SU-DHL-6 (cell line): ENCODE measurements around the gene HHAT.

Experiments
- H2AFZ ChIP-seq: fragments of 200-600 bp; sonication (generic); 2 replicates; pipeline ENCODE4 v1.6.1; 2014; ENCODE audit warnings: low read depth, mild to moderate bottlenecking, moderate library complexity, mixed read lengths, antibody characterized with exemption, low read length; ENCODE audit not compliant: severe bottlenecking
- H3F3A ChIP-seq: fragments of 200-600 bp; shearing (Covaris generic); 2 replicates; pipeline ENCODE4 v1.6.0; 2016; ENCODE audit warnings: antibody characterized with exemption, mild to moderate bottlenecking; ENCODE audit not compliant: insufficient read depth
- H3K27ac ChIP-seq: fragments of 200-600 bp; sonication (generic); 2 replicates; pipeline ENCODE4 v1.5.1; 2016; ENCODE audit warnings: low read depth, mild to moderate bottlenecking, low read length, moderate library complexity, mixed read lengths
- H3K27me3 ChIP-seq: fragments of 200-600 bp; sonication (generic), shearing (Covaris generic); 2 replicates; pipeline ENCODE4 v1.6.0; 2014; ENCODE audit warnings: mild to moderate bottlenecking, low read length
- H3K36me3 ChIP-seq: fragments of 200-600 bp; sonication (generic); 2 replicates; pipeline ENCODE4 v1.6.1; 2014; ENCODE audit warnings: mild to moderate bottlenecking, low read length, mixed read lengths
- H3K4me2 ChIP-seq: fragments of 300-600, 200-600 bp; shearing (Covaris generic), sonication (generic); 2 replicates; pipeline ENCODE4 v1.6.0; 2014; ENCODE audit warnings: low read length, low read depth, mild to moderate bottlenecking; ENCODE audit not compliant: poor library complexity, severe bottlenecking
- H3K4me3 ChIP-seq: fragments of 200-600 bp; sonication (generic); 2 replicates; pipeline ENCODE4 v1.5.1; 2014; ENCODE audit warnings: antibody characterized with exemption, low read length, mild to moderate bottlenecking, mixed read lengths; ENCODE audit not compliant: insufficient read depth, poor library complexity, severe bottlenecking
- H3K79me2 ChIP-seq: fragments of 200-600 bp; sonication (generic); 2 replicates; pipeline ENCODE4 v1.6.1; 2014; ENCODE audit warnings: mild to moderate bottlenecking, low read length, moderate library complexity; ENCODE audit not compliant: insufficient read depth
- H3K9ac ChIP-seq: fragments of 200-600 bp; sonication (generic); 2 replicates; pipeline ENCODE4 v1.7.0; 2014; ENCODE audit warnings: mild to moderate bottlenecking, low read length
- H3K9me2 ChIP-seq: fragments of 200-600 bp; sonication (generic); replicated peaks from 2 replicates; pipeline ENCODE4 v1.6.1; 2014; ENCODE audit warnings: low read length; ENCODE audit not compliant: insufficient read depth
- H3K9me3 ChIP-seq: fragments of 200-600 bp; sonication (generic); 2 replicates; pipeline ENCODE4 v1.6.1; 2014; ENCODE audit warnings: low read length, mixed read lengths; ENCODE audit not compliant: insufficient read depth
- H4K20me1 ChIP-seq: fragments of 200-600 bp; sonication (generic); 2 replicates; pipeline ENCODE4 v1.6.1; 2014; ENCODE audit warnings: low read depth, mild to moderate bottlenecking, antibody characterized with exemption, low read length, moderate library complexity, mixed read lengths
- CTCF ChIP-seq: fragments of 200-600 bp; sonication (generic); IDR thresholded peaks from one replicate; pipeline ENCODE4 v1.5.1; 2017; ENCODE audit warnings: antibody characterized with exemption, mild to moderate bottlenecking, low read length, moderate library complexity; ENCODE audit not compliant: insufficient read depth, poor library complexity, severe bottlenecking
- EZH2phosphoT487 ChIP-seq: fragments of 200-600 bp; sonication (generic), shearing (Covaris generic); conservative IDR thresholded peaks from 2 replicates; pipeline ENCODE4 v1.6.1; 2018; ENCODE audit warnings: mild to moderate bottlenecking, antibody characterized with exemption, low read length, moderate library complexity, mixed read lengths

Gene HHAT

DNA sequence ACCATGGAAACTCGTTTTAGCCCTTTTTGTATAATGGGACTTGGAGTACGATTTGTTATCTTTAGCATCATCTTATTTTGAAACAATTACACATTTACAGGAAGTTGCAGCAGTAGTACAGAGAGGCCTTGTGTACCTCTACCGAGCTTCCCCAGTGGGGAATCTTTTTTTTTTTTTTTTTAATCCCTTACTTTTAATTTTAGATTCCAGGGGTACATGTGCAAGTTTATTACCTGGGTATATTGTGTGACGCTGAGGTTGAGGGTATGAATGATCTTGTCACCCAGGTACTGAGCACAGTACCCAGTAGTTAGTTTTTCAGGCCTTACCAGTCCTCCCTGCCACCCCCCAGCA lies 45.9 kb downstream of the HHAT start:
- no peaks in the 10 kb centered on the region for H3K9me3 ChIP-seq
- no peaks in the 10 kb centered on the region for H3F3A ChIP-seq
- no peaks in the 10 kb centered on the region for H3K36me3 ChIP-seq
- H3K79me2 ChIP-seq = no peaks in the 10 kb centered on the region
- H3K9me2 ChIP-seq = no peaks in the 10 kb centered on the region
- no peak overlapping the region for H3K4me3 ChIP-seq
- TF ChIP-seq EZH2phosphoT487 (no peak), CTCF (no peak)
- H3K9ac ChIP-seq = no peak overlapping the region
- H3K27me3 ChIP-seq = no peaks in the 10 kb centered on the region
- H3K27ac ChIP-seq = no peak overlapping the region
- no peaks in the 10 kb centered on the region for H4K20me1 ChIP-seq
- no peak overlapping the region for H3K4me2 ChIP-seq
- no peak overlapping the region for H2AFZ ChIP-seq

- TF ChIP-seq CTCF (no peak), EZH2phosphoT487 (no peak)
- H3F3A ChIP-seq = no peaks in the 10 kb centered on the region
- no peak overlapping the region for H3K4me2 ChIP-seq
- no peak overlapping the region for H3K9ac ChIP-seq
- no peak overlapping the region for H3K27ac ChIP-seq
- H3K9me2 ChIP-seq = no peaks in the 10 kb centered on the region
- no peaks in the 10 kb centered on the region for H3K9me3 ChIP-seq
- H3K27me3 ChIP-seq = no peaks in the 10 kb centered on the region
- H3K36me3 ChIP-seq = no peaks in the 10 kb centered on the region
- no peaks in the 10 kb centered on the region for H4K20me1 ChIP-seq
- no peak overlapping the region for H3K4me3 ChIP-seq
- no peak overlapping the region for H2AFZ ChIP-seq
- H3K79me2 ChIP-seq = no peaks in the 10 kb centered on the region
Observed at GRCh38 chr1:210376836-210377372, 48.2 kb downstream of the HHAT start.

- peaks cover 3% of the 10 kb centered on the region; the same call in 1 of the 2 replicates for H3K27me3 ChIP-seq
- H2AFZ ChIP-seq = no peak overlapping the region
- no peaks in the 10 kb centered on the region for H3K9me3 ChIP-seq
- no peaks in the 10 kb centered on the region for H3K9me2 ChIP-seq
- H3K9ac ChIP-seq = no peak overlapping the region
- no peak overlapping the region for H3K4me2 ChIP-seq
- H3K4me3 ChIP-seq = no peak overlapping the region
- H3K36me3 ChIP-seq = no peaks in the 10 kb centered on the region
- no peaks in the 10 kb centered on the region for H3K79me2 ChIP-seq
- TF ChIP-seq CTCF = no peak
- no peak for TF ChIP-seq EZH2phosphoT487
- no peak overlapping the region for H3K27ac ChIP-seq
- no peaks in the 10 kb centered on the region for H3F3A ChIP-seq
- H4K20me1 ChIP-seq = no peaks in the 10 kb centered on the region
Observed at GRCh38 chr1:210377731-210378333, 49.1 kb downstream of the HHAT start.
